HEK293T (cell line): ENCODE results near the gene PHF20.

ENCODE experiments used
- ARNT ChIP-seq: fragments of 450-650 bp; IDR thresholded peaks from 2 replicates; pipeline ENCODE4 v1.6.1; 2017; ENCODE audit warnings: mild to moderate bottlenecking
- BHLHE40 ChIP-seq: fragments of 450-650 bp; IDR thresholded peaks from 2 replicates; pipeline ENCODE4 v1.6.1; 2016; ENCODE audit warnings: mild to moderate bottlenecking, moderate library complexity, borderline replicate concordance
- CTBP1 ChIP-seq: fragments of 450-650 bp; IDR thresholded peaks from 2 replicates; pipeline ENCODE4 v1.6.1; 2016; ENCODE audit warnings: borderline replicate concordance
- FOXA1 ChIP-seq: fragments of 450-650 bp; IDR thresholded peaks from 2 replicates; pipeline ENCODE4 v1.6.1; 2016; ENCODE audit warnings: mild to moderate bottlenecking
- FOXM1 ChIP-seq: fragments of 450-650 bp; IDR thresholded peaks from 2 replicates; pipeline ENCODE4 v1.6.1; 2017; ENCODE audit warnings: mild to moderate bottlenecking, borderline replicate concordance
- SP1 ChIP-seq: fragments of 450-650 bp; IDR thresholded peaks from 2 replicates; pipeline ENCODE4 v1.6.1; 2017
- TARDBP ChIP-seq: fragments of 450-650 bp; IDR thresholded peaks from 2 replicates; pipeline ENCODE4 v1.6.1; 2016
- ZNF384 ChIP-seq: fragments of 450-650 bp; IDR thresholded peaks from 2 replicates; pipeline ENCODE4 v1.6.1; 2016

- no peak for TF ChIP-seq ZNF384
- no peak for TF ChIP-seq FOXM1
- no peak for TF ChIP-seq ARNT
- no peak for TF ChIP-seq CTBP1
- TF ChIP-seq BHLHE40: no peak
- no peak for TF ChIP-seq TARDBP
- no peak for TF ChIP-seq FOXA1
- TF ChIP-seq SP1: no peak
Measured at GRCh38 chr20:35947907-35948306, 176.1 kb downstream of the PHF20 start.
